H1 (cell line): Measurements from ENCODE around the gene LNPEP.

Experiments
- EZH2 ChIP-seq: fragments of 200-600 bp; sonication (generic); IDR thresholded peaks from 2 replicates; pipeline ENCODE4 v1.7.1; 2012; ENCODE audit warnings: low read depth, mild to moderate bottlenecking, moderate library complexity, low read length, inconsistent platforms; ENCODE audit not compliant: severe bottlenecking
- FOSL1 ChIP-seq: IDR thresholded peaks from 2 replicates; pipeline ENCODE4 v1.6.1; 2011; ENCODE audit warnings: mild to moderate bottlenecking, low read depth, low read length, moderate library complexity; ENCODE audit not compliant: insufficient read depth
- KDM1A ChIP-seq: fragments of 200-600, 300-600 bp; sonication (generic); IDR thresholded peaks from 2 replicates; pipeline ENCODE4 v1.7.1; 2016; ENCODE audit warnings: mild to moderate bottlenecking, low read length, borderline replicate concordance
- POLR2A ChIP-seq, 2 experiments: IDR thresholded peaks; 1 replicate in 1 of 2; 2 replicates in 1 of 2; pipeline ENCODE4 v1.6.1; 2011; ENCODE audit warnings: low read depth in 2 of 2, low read length in 2 of 2, mild to moderate bottlenecking in 2 of 2; ENCODE audit errors: control extremely low read depth in 1 of 2
- RXRA ChIP-seq: IDR thresholded peaks from 2 replicates; pipeline ENCODE4 v1.6.1; 2011; ENCODE audit warnings: low read depth, mild to moderate bottlenecking, low read length, moderate library complexity; ENCODE audit not compliant: insufficient read depth
- SIN3A ChIP-seq, 2 experiments: IDR thresholded peaks in 1 of 2; conservative IDR thresholded peaks in 1 of 2; 2 replicates each; pipeline ENCODE4 v1.6.1; 2011 to 2012; ENCODE audit warnings: low read length in 2 of 2, improper control_type of control experiment in 1 of 2, low read depth in 1 of 2, mild to moderate bottlenecking in 1 of 2
- TAF1 ChIP-seq: IDR thresholded peaks from 2 replicates; pipeline ENCODE4 v1.6.1; 2011; ENCODE audit warnings: mild to moderate bottlenecking, low read depth, low read length
- TEAD4 ChIP-seq: IDR thresholded peaks from 2 replicates; pipeline ENCODE4 v1.6.1; 2012; ENCODE audit warnings: low read depth, low read length, inconsistent platforms, mixed read lengths
- TF ChIP-seq, protein P1 (sequence below): IDR thresholded peaks from 2 replicates; pipeline ENCODE4 v1.6.1; 2011; ENCODE audit warnings: low read depth, mild to moderate bottlenecking, low read length; ENCODE audit not compliant: insufficient read depth
- TF ChIP-seq, protein P2 (sequence below), 3 experiments: IDR thresholded peaks; 1 replicate in 2 of 3; 2 replicates in 1 of 3; pipeline versions ENCODE4 v1.5.1 to v1.6.1; 2011; ENCODE audit warnings: low read length in 3 of 3, mild to moderate bottlenecking in 3 of 3, inconsistent platforms in 2 of 3, low read depth in 1 of 3, moderate library complexity in 1 of 3; ENCODE audit not compliant: insufficient read depth in 1 of 3; ENCODE audit errors: control extremely low read depth in 1 of 3
- TF ChIP-seq, protein P3 (sequence below): IDR thresholded peaks from 2 replicates; pipeline ENCODE4 v1.6.1; 2012; ENCODE audit warnings: inconsistent platforms

DNA sequence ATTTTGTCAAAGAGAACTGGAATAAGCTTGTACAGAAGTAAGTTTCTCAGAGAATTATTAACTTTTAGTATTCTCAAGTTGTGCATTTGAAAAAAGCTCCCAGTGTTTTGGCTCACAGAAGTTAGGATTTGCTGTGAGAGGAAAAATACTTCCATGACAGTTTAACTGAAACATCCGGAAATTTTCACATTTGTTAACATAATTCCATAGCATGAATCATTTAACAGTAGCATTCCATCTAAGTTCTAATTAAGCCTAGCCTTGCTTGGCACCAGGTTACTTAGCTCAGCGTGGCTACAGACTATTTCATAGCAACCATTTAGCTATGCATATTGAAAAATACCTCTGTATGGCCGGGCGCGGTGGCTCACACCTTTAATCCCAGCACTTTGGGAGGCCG is 90.8 kb downstream of the LNPEP start:
- TF ChIP-seq, protein P1, sequence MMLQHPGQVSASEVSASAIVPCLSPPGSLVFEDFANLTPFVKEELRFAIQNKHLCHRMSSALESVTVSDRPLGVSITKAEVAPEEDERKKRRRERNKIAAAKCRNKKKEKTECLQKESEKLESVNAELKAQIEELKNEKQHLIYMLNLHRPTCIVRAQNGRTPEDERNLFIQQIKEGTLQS: no peak
- no peak for TF ChIP-seq RXRA
- no peak for TF ChIP-seq POLR2A (IDR thresholded peaks at IDR 0.05; ENCODE audit: control extremely low read depth in 1 of 2, low read depth in 2 of 2, low read length in 2 of 2)
- TF ChIP-seq, protein P2, sequence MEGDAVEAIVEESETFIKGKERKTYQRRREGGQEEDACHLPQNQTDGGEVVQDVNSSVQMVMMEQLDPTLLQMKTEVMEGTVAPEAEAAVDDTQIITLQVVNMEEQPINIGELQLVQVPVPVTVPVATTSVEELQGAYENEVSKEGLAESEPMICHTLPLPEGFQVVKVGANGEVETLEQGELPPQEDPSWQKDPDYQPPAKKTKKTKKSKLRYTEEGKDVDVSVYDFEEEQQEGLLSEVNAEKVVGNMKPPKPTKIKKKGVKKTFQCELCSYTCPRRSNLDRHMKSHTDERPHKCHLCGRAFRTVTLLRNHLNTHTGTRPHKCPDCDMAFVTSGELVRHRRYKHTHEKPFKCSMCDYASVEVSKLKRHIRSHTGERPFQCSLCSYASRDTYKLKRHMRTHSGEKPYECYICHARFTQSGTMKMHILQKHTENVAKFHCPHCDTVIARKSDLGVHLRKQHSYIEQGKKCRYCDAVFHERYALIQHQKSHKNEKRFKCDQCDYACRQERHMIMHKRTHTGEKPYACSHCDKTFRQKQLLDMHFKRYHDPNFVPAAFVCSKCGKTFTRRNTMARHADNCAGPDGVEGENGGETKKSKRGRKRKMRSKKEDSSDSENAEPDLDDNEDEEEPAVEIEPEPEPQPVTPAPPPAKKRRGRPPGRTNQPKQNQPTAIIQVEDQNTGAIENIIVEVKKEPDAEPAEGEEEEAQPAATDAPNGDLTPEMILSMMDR (IDR thresholded peaks at IDR 0.05; ENCODE audit: control extremely low read depth in 1 of 3, insufficient read depth in 1 of 3, low read depth in 1 of 3, low read length in 3 of 3): no peak
- TF ChIP-seq TEAD4: no peak
- TF ChIP-seq, protein P3, sequence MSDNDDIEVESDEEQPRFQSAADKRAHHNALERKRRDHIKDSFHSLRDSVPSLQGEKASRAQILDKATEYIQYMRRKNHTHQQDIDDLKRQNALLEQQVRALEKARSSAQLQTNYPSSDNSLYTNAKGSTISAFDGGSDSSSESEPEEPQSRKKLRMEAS: no peak
- TF ChIP-seq EZH2: no peak
- no peak for TF ChIP-seq FOSL1
- no peak for TF ChIP-seq KDM1A
- no peak for TF ChIP-seq SIN3A (conservative IDR thresholded peaks at IDR 0.05 in 1 of 2, IDR thresholded peaks at IDR 0.05 in 1 of 2; ENCODE audit: low read depth in 1 of 2, low read length in 2 of 2)
- no peak for TF ChIP-seq TAF1
